Caco-2 (cell line): ENCODE results near the gene SCN7A. TPM values are rescaled to one million over a fixed set of nuclear protein-coding genes. Genes with fewer than 3 reads are reported as not detected.

ENCODE experiments used
- BruUV-seq: library from RNA; stranded (reverse); fragments of 400-500 nt; replicated peaks from 2 replicates; lab custom pipeline; 2021; lab: Mats Ljungman, UMichigan
- CTCF ChIA-PET: fragments of 300-600 bp; sonication (Branson Sonifier 250); formaldehyde crosslinking; loops from one replicate; lab custom pipeline; 2022; ENCODE audit warnings: antibody characterized with exemption; lab: Charles Lee
- POLR2A ChIA-PET: fragments of 300-600 bp; sonication (Branson Sonifier 250); formaldehyde crosslinking; loops from one replicate; lab custom pipeline; 2022; ENCODE audit warnings: antibody characterized with exemption; lab: Charles Lee
- DNase-seq, 2 experiments: peaks; one replicate each; pipeline versions ENCODE4 v3.0.0 to v3.0.0-alpha.2; 2020 to 2022
- H3K27me3 ChIP-seq: replicated peaks from 2 replicates; pipeline ENCODE4 v1.6.0; 2011; ENCODE audit warnings: low read length; ENCODE audit not compliant: control insufficient read depth, insufficient read depth
- H3K36me3 ChIP-seq: 2 replicates; pipeline ENCODE4 v1.5.1; 2011; ENCODE audit warnings: low read length; ENCODE audit not compliant: control insufficient read depth, insufficient read depth
- H3K4me1 ChIP-seq: fragments of 250-450 bp; sonication (Bioruptor Pico); 2 replicates; pipeline ENCODE4 v1.5.1; 2020; ENCODE audit warnings: mild to moderate bottlenecking
- H3K4me3 ChIP-seq: 2 replicates; pipeline ENCODE4 v1.5.1; 2011; ENCODE audit warnings: low read depth, mild to moderate bottlenecking, control low read depth, low read length
- H3K9me3 ChIP-seq: fragments of 250-450 bp; sonication (Bioruptor Pico); 2 replicates; pipeline ENCODE4 v1.5.1; 2020; ENCODE audit warnings: mild to moderate bottlenecking, moderate library complexity
- H3K27ac Mint-ChIP-seq: one replicate; pipeline ENCODE4 v1.8.0; 2022; ENCODE audit warnings: mixed read lengths; ENCODE audit not compliant: unreplicated experiment
- H3K27me3 Mint-ChIP-seq: one replicate; pipeline ENCODE4 v1.8.0; 2022; ENCODE audit warnings: mixed read lengths; ENCODE audit not compliant: insufficient read depth, unreplicated experiment
- H3K36me3 Mint-ChIP-seq: one replicate; pipeline ENCODE4 v1.8.0; 2022; ENCODE audit warnings: mild to moderate bottlenecking, mixed read lengths; ENCODE audit not compliant: insufficient read depth, unreplicated experiment
- H3K4me1 Mint-ChIP-seq: one replicate; pipeline ENCODE4 v1.8.0; 2022; ENCODE audit warnings: low read depth, mixed read lengths; ENCODE audit not compliant: unreplicated experiment
- H3K4me3 Mint-ChIP-seq: one replicate; pipeline ENCODE4 v1.8.0; 2022; ENCODE audit warnings: mild to moderate bottlenecking, moderate library complexity, mixed read lengths; ENCODE audit not compliant: unreplicated experiment
- H3K9me3 Mint-ChIP-seq: one replicate; pipeline ENCODE4 v1.8.0; 2022; ENCODE audit warnings: mixed read lengths; ENCODE audit not compliant: unreplicated experiment
- CTCF ChIP-seq, 2 experiments: fragments of 200-600 bp in 1 of 2; IDR thresholded peaks; 1 replicate in 1 of 2; 2 replicates in 1 of 2; pipeline versions ENCODE4 v1.5.1 to v1.8.0; 2011 to 2022; ENCODE audit warnings: antibody characterized with exemption in 1 of 2, control low read depth in 1 of 2, inconsistent platforms in 1 of 2, low read depth in 1 of 2, low read length in 1 of 2, mild to moderate bottlenecking in 1 of 2, moderate library complexity in 1 of 2; ENCODE audit not compliant: insufficient read depth in 1 of 2, severe bottlenecking in 1 of 2, unreplicated experiment in 1 of 2
- intact Hi-C: fragments of 100-400 bp; cut with micrococcal nuclease; formaldehyde crosslinking; loops from one replicate; pipeline ENCODE4 v1.10.0; 2022; ENCODE audit not compliant: unreplicated experiment
- total RNA-seq: library from RNA; stranded (reverse); gene quantifications from 2 replicates; pipeline ENCODE4 v1.2.3, GENCODE V29; 2022

The SCN7A gene
- total RNA-seq, 1 experiment from 2014 or later, result 0.27 TPM

DNA sequence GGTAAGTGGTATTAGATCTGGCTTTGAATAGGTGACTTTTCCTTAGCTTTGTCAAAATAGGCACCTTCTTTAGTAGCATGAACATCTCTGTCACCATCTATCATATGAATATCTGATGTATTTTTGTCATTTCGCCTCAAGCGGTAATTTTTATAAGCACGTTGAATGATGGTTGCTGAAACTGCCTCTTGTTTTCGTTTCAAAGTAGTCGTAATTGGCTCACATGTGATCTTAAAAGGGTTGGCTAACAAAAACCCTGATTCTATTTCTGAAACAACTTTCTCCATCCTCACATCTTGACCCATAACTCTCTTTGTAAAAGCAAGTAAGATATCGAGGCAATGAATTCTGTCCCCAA lies 88.5 kb downstream of the SCN7A start:
- Histone ChIP-seq H3K4me3 (no peak overlapping the region), H3K27me3 (no peaks in the 10 kb centered on the region), H3K4me1 (no peaks in the 10 kb centered on the region), H3K9me3 (no peaks in the 10 kb centered on the region), H3K36me3 (no peaks in the 10 kb centered on the region)
- CTCF ChIA-PET, result no interaction called here
- Mint-ChIP-seq H3K4me3 (no peak overlapping the region), H3K9me3 (no peaks in the 10 kb centered on the region), H3K27me3 (peaks cover 12% of the 10 kb centered on the region), H3K4me1 (no peaks in the 10 kb centered on the region), H3K27ac (no peak overlapping the region), H3K36me3 (no peaks in the 10 kb centered on the region)
- DNase-seq, result no peak
- POLR2A ChIA-PET, result no interaction called here
- no TSS peak for BruUV-seq
- no peak for TF ChIP-seq CTCF (IDR thresholded peaks at IDR 0.05; ENCODE audit: insufficient read depth in 1 of 2, low read depth in 1 of 2, low read length in 1 of 2, severe bottlenecking in 1 of 2, unreplicated experiment in 1 of 2)
- intact Hi-C loops, result no loop called here

GRCh38 chr2:166404831-166405568 lies 89.0 kb downstream of the SCN7A start:
- BruUV-seq, result no TSS peak

DNA sequence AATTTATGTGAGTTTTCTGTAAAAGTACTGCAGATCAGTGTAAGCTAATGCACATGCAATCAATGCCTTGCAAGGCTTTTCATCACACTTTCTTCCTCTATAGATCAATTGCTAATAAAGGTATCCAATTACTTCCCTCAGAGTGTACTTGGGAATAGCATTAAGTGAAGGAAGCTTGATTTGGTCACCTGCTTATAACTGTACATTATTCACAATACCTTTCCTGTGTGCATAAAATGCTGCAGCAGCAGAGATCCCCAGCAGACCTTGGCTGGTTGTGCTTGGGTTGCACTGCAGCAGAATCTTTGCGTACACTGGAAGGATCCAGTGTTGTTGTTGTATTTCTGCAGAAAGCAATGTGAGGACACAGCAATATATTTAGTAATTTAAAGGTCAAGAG lies 99.8 kb downstream of the SCN7A start:
- H3K9me3 ChIP-seq, result no peaks in the 10 kb centered on the region
- no peak overlapping the region for H3K4me3 ChIP-seq
- H3K36me3 ChIP-seq, result no peaks in the 10 kb centered on the region
- Mint-ChIP-seq H3K27me3 (peaks cover 3% of the 10 kb centered on the region), H3K36me3 (no peaks in the 10 kb centered on the region), H3K4me3 (no peak overlapping the region), H3K9me3 (no peaks in the 10 kb centered on the region), H3K27ac (no peak overlapping the region), H3K4me1 (no peaks in the 10 kb centered on the region)
- CTCF ChIA-PET, result no interaction called here
- no peaks in the 10 kb centered on the region for H3K4me1 ChIP-seq
- no peak for TF ChIP-seq CTCF (IDR thresholded peaks at IDR 0.05; ENCODE audit: insufficient read depth in 1 of 2, low read depth in 1 of 2, low read length in 1 of 2, severe bottlenecking in 1 of 2, unreplicated experiment in 1 of 2)
- H3K27me3 ChIP-seq, result no peaks in the 10 kb centered on the region
- no peak for DNase-seq
- no TSS peak for BruUV-seq
- intact Hi-C loops, result no loop called here
- POLR2A ChIA-PET, result no interaction called here

More at GRCh38 chr2:166404831-166405568, 89.0 kb downstream of the SCN7A start:
- no peaks in the 10 kb centered on the region for H3K9me3 Mint-ChIP-seq
- Histone ChIP-seq H3K9me3 (no peaks in the 10 kb centered on the region), H3K36me3 (no peaks in the 10 kb centered on the region), H3K27me3 (no peaks in the 10 kb centered on the region), H3K4me1 (no peaks in the 10 kb centered on the region), H3K4me3 (no peak overlapping the region)
- no peak overlapping the region for H3K27ac Mint-ChIP-seq
- ChIA-PET CTCF (no interaction called here), POLR2A (no interaction called here)
- no peak for DNase-seq
- intact Hi-C loops, result no loop called here
- no peaks in the 10 kb centered on the region for H3K4me1 Mint-ChIP-seq
- no peak overlapping the region for H3K4me3 Mint-ChIP-seq
- TF ChIP-seq CTCF (IDR thresholded peaks at IDR 0.05; ENCODE audit: insufficient read depth in 1 of 2, low read depth in 1 of 2, low read length in 1 of 2, severe bottlenecking in 1 of 2, unreplicated experiment in 1 of 2), result no peak
- H3K36me3 Mint-ChIP-seq, result no peaks in the 10 kb centered on the region
- peaks cover 12% of the 10 kb centered on the region for H3K27me3 Mint-ChIP-seq
